Breast epithelium (tissue), 3 donors: ENCODE results near the gene GLT8D2.

Experiments
- POLR2A ChIP-seq: fragments of 450-650 bp; IDR thresholded peaks from one replicate; pipeline ENCODE4 v1.6.1; 2016; ENCODE audit warnings: antibody characterized with exemption, mild to moderate bottlenecking, moderate library complexity
- TF ChIP-seq, protein P1 (sequence below), 3 donors: fragments of 450-650 bp; IDR thresholded peaks; one replicate each; pipeline ENCODE4 v1.5.1; 2016 to 2017; ENCODE audit warnings: antibody characterized with exemption in 3 of 3, mild to moderate bottlenecking in 3 of 3, moderate library complexity in 3 of 3

GRCh38 chr12:104042580-104042979, 7.4 kb downstream of the GLT8D2 start:
- TF ChIP-seq, protein P1, sequence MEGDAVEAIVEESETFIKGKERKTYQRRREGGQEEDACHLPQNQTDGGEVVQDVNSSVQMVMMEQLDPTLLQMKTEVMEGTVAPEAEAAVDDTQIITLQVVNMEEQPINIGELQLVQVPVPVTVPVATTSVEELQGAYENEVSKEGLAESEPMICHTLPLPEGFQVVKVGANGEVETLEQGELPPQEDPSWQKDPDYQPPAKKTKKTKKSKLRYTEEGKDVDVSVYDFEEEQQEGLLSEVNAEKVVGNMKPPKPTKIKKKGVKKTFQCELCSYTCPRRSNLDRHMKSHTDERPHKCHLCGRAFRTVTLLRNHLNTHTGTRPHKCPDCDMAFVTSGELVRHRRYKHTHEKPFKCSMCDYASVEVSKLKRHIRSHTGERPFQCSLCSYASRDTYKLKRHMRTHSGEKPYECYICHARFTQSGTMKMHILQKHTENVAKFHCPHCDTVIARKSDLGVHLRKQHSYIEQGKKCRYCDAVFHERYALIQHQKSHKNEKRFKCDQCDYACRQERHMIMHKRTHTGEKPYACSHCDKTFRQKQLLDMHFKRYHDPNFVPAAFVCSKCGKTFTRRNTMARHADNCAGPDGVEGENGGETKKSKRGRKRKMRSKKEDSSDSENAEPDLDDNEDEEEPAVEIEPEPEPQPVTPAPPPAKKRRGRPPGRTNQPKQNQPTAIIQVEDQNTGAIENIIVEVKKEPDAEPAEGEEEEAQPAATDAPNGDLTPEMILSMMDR (IDR thresholded peaks at IDR 0.05): no peak
- no peak for TF ChIP-seq POLR2A
